DLD1 (cell line): ENCODE results near the gene APOL2.
"Not testable (repeated sequence)": the region's sequence is repeated elsewhere in the genome, so short reads cannot be mapped to it uniquely, and the experiment has no call there.

Source experiments
- in situ Hi-C: cut with HindIII; loops from 2 replicates; pipeline ENCODE4 v1.10.0; 2017; ENCODE audit warnings: low sequenced_read_pairs

Gene APOL2

DNA sequence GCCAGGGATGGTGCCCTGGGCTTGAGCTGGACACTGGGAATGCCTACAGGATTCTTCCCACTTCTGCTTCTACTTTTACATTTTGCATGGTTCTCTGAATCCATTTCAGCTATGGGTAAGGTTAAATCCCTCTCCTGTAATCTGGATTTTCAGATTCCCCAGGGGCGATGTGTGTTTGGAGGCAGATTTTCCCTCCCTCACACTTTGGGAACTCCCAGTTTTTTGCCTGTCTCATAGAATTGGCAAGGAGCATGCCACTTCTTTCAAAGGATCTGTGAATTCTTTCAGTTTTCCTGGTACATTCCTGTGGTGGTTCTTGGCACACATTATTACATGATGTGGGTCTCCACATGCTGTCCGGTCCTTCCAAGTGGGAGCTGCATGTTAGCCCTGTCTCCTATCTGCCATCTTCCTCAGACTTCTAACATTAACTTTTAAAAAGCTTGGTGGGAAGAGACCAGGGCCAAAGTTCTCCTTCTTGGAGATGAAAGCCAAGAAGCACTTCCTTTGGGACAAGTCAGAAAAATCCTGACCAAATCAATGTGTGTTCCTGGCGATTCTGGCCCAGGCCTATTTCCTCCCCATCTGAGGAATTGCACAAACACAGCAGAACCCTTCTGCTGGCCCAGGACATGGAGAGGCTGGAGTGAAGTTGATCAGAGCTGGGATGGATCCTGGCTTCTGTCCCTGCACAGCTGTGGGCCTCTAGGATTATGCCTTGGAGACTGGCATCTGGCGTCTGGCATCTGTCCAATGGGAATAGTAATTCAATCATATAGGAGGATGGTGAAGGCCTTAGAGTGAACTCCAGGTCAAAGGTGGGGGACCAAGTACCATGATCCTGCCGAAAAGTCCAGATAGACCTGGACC is 5.4 kb upstream of the APOL2 start:
- in situ Hi-C loops: no loop called here

- in situ Hi-C loops: no loop called here
These were observed 4.7 kb upstream of the APOL2 start for GRCh38 chr22:36243986-36244385.

DNA sequence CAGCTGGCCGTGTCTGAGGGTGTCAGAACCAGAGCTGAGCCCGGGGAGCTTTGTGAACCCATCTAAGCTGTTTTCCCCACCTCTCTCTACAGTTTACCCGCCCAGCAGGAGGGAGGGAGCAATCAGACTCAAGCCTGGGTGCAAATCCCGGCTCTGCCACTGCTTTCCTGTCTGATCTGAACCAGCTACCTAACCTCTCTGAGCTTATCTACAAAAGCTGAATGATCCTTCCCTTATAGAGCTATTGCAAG is 252 bp downstream of the APOL2 start:
- in situ Hi-C loops: no loop called here

DNA sequence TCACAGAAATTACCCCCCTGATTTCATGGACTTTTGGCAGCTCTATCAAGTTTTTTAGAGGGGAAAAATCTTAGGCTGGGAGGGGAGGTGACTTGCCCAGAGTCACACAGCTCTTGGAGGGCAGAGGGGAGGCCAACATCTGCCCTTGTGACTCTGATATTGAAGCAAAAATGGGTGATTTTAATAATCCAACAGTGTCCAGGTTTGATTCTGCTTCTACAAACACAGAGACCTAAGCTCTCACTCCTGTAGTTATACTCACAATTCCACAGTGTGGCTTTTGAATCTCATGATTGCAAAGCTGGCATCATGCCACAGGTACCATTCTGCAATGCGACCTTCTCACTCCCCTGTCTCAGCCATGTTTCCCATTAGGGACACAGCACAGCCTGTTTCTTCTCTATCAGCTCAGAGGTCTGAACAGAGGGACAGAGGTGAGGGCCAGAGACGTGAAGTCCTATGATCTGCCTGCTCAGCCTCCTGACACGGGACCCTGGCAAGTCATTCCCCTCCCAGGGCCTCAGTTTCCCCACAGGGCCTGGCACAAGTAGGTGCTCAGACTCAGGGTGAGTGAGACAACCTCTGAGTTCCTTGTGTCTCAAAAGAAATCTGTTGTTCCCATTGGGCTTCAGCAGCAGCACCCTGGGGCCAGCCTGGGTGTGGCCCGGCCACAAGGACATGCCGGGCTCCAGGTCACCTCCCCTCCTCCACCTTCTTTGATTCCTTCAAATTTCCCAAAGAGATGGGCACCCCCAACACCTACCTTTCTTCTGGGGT is 766 bp downstream of the APOL2 start:
- in situ Hi-C loops: no loop called here

- in situ Hi-C loops: no loop called here
These were observed 1.6 kb downstream of the APOL2 start for GRCh38 chr22:36237462-36238372.

DNA sequence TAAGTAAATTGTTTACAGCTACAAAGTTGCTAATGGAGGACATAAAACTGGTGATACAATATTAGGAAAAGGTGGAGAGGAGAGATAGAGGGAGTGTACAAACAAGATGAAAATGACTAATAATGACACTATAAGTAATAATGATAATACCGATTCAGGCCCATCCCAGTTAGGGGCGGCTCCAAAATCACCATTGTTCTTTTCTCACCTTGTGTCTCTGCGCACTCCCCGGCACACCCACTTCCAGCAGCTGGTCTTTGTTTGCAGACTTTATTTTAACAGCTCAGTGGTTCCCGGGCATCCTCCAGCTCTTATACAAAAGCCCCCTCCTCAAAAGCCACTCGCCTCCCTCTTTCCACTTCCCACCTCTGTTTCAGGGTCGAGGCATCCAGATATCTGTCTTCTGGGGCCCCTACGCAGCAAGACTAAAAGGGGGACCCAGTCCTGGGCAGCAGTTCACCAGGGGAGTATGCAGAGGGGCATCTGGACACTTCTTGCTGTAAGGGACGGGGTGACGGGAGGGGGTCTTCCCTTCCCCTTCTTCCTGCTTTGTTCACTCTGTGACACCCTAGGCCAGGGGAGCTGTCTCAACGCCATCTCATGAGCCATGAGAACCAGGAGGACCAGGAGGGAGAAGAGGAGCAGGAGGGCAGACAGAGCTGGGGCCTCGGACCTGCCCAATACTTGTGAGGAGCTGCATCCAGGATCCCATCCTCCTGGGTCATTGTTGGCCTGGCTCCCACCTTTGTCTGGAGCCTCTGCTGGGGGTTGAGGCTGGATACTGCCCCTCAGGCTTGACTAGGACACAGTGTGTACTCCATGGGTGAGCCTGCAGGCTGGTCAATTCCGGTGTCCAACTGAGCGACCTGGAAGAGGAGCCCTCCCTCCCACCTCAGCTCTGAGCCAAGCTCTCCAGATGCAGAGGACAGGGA is 2.7 kb downstream of the APOL2 start:
- in situ Hi-C loops: no loop called here

GRCh38 chr22:36235585-36235984 is 3.7 kb downstream of the APOL2 start:
- in situ Hi-C loops: no loop called here

DNA sequence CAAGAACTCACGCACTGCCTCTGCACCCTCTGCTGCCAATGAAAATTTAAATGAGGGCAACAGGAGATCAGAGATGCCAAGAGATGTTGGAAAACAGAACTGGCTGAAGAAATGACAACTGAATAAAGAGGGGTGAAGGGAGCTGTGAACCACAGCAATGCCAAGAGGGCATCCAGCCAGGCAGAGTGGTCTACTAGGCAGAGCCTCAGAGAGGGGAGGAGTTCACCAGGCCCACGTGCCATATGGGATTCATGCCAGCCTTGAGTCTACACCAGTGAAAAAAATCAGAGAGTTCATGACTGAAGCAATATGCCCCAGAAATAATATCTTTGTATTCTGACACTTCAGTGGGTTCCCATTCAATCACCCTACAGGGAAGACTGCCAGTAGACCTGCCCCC is 4.4 kb downstream of the APOL2 start:
- in situ Hi-C loops: no loop called here

GRCh38 chr22:36234213-36234612 is 5.1 kb downstream of the APOL2 start:
- in situ Hi-C loops: no loop called here

DNA sequence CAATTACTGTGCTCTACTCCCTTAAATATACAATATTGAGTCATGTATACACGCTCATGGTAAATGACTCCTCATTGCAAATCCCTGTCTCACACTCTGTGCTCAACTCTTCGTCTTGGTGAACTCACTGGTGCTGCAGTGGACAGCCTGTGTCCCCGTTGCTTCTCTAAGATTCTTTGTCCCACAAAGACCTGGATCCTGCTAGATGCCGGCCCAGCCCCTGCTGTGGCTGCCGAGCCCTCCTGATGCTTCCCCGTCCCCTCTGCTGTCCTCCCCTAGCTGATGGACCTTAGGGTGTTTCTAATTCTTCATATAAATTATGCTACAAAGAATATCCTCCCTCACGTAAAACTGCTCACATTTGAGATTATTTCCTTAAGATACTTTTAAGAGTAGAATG is 5.5 kb downstream of the APOL2 start:
- in situ Hi-C loops: no loop called here

DNA sequence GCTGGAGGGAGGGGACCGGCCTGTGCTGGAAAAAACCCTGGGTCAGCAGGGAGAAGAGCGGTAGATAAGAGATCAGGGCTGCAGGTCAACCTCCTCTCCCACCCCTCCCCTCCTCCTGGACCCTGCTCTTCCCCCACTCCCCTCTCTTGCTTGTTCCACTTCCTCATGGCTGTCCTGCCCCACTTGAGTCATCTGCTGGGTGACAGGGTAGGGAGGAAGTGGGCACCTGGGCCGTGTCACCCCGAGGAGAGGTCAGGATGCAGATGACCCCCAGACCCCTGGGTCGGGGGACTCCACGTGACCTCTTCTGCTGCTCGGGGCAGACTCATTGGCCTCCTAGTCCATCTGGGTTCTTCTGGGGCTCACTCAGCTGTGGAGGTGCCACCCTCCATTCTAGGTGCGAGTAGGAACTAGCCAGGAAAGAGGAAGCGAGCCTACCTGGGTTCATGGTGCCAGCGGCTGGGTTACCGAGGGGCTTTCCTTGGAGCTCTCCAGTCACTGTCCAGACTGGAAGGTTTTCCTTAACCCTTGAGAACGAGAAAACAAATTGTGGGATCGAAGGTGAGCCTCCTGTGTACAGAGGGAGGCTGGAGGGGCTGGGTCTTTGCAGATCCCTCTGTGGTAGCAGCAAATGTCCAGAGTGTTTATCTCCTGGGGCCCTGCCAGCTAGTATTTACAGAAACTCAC is 6.5 kb downstream of the APOL2 start:
- in situ Hi-C loops: no loop called here

GRCh38 chr22:36231051-36231450 is 8.3 kb downstream of the APOL2 start:
- in situ Hi-C loops: not testable (repeated sequence)

DNA sequence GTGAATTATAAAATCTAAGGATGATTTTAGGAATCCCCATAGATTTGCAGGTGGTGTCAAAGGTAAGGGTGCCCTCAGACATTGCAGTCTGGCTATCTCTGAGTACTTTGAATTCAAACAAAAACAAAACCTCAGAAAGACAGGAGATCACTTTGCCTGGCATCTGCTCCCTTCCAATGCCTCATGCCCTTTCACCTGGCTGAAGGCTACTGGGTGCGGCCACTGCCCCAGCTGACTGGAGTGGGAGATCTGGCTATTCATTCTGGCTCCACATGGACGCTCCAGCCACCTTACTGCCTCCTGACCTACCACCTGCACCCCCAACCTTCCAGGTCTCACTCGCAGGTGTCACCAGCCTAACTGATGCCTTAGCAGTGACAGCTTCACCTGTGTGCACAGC is 9.7 kb downstream of the APOL2 start:
- in situ Hi-C loops: not testable (repeated sequence)

DNA sequence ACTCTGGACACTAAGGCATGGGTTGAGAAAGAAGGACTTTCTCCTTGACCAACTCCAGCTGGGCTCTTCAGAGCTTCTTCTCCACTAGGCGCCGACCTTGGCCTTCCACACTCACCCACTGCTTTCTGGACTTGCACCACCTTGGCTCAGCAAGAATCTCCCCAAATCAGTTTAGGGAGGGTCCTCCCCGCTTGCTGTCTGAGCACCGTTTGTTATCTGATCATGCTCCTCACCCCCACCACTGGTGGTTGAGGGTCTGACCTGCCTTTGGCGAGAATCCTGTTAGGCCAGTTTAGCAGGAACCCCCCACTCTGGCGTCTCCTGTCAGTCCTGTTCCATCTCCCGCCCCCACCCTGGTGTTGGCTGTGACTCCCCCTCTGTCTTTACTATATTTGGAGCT is 10.4 kb downstream of the APOL2 start:
- in situ Hi-C loops: no loop called here

DNA sequence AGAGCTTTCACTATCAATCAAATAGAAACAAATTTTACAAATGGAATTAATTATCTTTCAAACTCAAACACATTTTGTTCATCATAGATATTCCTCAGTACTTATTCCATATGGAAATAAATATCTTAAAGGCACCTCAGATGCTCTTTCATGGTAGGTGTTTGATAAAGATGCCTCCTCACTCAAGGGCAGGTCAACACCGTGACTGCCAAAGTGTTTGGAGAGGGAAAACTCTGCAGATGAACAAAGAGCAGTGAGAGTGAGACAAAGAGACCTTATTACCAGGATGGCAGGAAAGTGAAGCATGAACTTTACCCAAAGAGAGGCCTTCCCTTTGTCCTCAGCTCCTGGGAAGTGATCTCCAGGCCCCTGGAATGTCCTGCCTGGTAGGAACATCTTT is 11.0 kb downstream of the APOL2 start:
- in situ Hi-C loops: not testable (repeated sequence)

GRCh38 chr22:36227806-36228205 is 11.5 kb downstream of the APOL2 start:
- in situ Hi-C loops: no loop called here

- in situ Hi-C loops: no loop called here
These were observed 11.9 kb downstream of the APOL2 start for GRCh38 chr22:36227396-36227795.

DNA sequence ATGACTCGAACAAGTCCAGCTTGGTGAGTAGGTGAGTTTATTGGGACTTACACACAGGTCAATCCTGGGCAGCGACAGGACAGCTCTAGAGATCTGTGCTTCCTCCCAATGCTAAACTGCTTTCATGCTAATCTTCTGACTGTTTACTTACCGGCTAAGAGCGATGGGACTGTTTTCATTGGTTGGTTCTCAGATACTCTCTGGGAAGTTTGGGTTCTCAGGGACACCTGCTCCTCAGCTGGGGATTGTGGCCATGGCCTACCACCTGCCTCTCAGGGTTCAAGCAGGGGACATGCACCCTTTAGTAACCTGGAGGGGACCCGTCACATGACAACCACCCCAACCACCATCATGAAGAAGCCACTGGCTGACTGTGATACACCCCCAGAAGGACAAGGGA is 13.1 kb downstream of the APOL2 start:
- in situ Hi-C loops: no loop called here

DNA sequence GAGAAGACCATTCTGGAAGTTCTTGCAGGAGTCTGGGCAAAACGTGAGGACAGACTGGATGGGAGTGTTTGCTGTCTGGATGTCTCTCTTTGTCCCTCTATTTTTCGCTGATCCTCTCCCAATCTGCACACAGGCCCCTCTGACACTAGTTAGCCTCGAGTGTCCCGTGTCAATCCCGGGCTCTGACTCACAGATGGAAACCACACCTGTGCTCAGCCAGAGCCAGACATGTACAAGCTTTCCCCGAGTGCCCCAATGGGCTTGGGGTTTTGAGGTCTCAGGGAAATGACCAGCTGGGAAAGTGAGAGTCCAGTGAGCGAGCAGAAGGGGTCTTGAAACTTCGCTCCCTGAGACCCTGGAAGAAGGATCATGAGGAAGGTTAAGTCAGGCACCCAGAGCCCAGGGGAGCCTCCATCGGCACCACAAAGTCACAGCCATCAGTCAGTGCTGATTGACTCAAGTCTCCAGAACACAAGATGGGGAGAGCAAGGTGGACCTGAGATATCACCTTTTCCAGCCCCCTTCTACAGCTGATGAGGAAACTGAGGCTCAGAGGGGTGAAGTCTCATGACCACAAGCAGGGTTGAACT is 13.9 kb downstream of the APOL2 start:
- in situ Hi-C loops: no loop called here
